ENCODE data around the gene MAST2. TPM values are rescaled to one million over a fixed set of nuclear protein-coding genes. Genes with fewer than 3 reads are reported as not detected.

The MAST2 gene
- total and polyA plus RNA-seq, 2 of the 4 experiments (the other 2 are of a cell fraction), result 14.2 to 41.0 TPM

- Histone ChIP-seq H2AFZ (replicated peaks; ENCODE audit: low read length, poor library complexity) (no peak overlapping the region), H3K4me2 (ENCODE audit: low read depth, low read length) (no peak overlapping the region), H3K9ac (ENCODE audit: low read depth, low read length) (no peak overlapping the region), H4K91ac (ENCODE audit: insufficient read depth, low read depth, low read length) (no peak overlapping the region), H2BK120ac (ENCODE audit: low read depth, low read length) (no peak overlapping the region), H3K79me1 (ENCODE audit: low read depth in 1 of 2, low read length in 2 of 2) (no peaks in the 10 kb centered on the region), H2BK20ac (ENCODE audit: low read depth, low read length) (no peak overlapping the region), H3K27ac (ENCODE audit: insufficient read depth, low read length) (no peak overlapping the region), H2AK5ac (ENCODE audit: low read depth, low read length) (no peak overlapping the region), H2BK15ac (ENCODE audit: low read depth, low read length) (no peak overlapping the region), H3K27me3 (ENCODE audit: control insufficient read depth, insufficient read depth, low read length) (no peaks in the 10 kb centered on the region), H4K8ac (ENCODE audit: low read depth in 2 of 2, low read length in 2 of 2) (no peak overlapping the region), H2AK9ac (replicated peaks; ENCODE audit: low read depth, low read length, poor library complexity) (no peak overlapping the region), H3K4me1 (ENCODE audit: control insufficient read depth, insufficient read depth, low read length) (no peaks in the 10 kb centered on the region), H3K4ac (ENCODE audit: low read depth, low read length) (no peak overlapping the region), H3K9me3 (ENCODE audit: control insufficient read depth, insufficient read depth, low read length) (no peaks in the 10 kb centered on the region), H3K9me1 (ENCODE audit: insufficient read depth, low read length) (no peaks in the 10 kb centered on the region; the same call in 1 of the 2 replicates), H2BK5ac (ENCODE audit: low read depth, low read length, poor library complexity, severe bottlenecking) (no peak overlapping the region), H3K23ac (ENCODE audit: low read depth, low read length) (no peak overlapping the region), H3K56ac (ENCODE audit: extremely low read depth, insufficient read depth, low read length) (no peak overlapping the region), H3K4me3 (ENCODE audit: insufficient read depth, low read depth, low read length) (no peak overlapping the region), H3K36me3 (ENCODE audit: control insufficient read depth, insufficient read depth, low read length) (no peaks in the 10 kb centered on the region), H4K5ac (ENCODE audit: low read depth, low read length) (no peak overlapping the region), H4K20me1 (ENCODE audit: insufficient read depth, low read length) (no peaks in the 10 kb centered on the region), H3K18ac (ENCODE audit: low read depth, low read length) (no peak overlapping the region), H3K14ac (replicated peaks; ENCODE audit: low read depth, low read length) (no peak overlapping the region)
- ChIA-PET POLR2A (ENCODE audit: unreplicated experiment) (interaction anchor here (0.5 kb wide), 1 partner anchor 344 kb away, joined by 3 read pairs; no protein-coding TSS in a partner anchor), CTCF (interaction anchor here (0.6 kb wide), 1 partner anchor 20 kb away, joined by 3 read pairs; no protein-coding TSS in a partner anchor)
- no TSS peak for BruUV-seq (replicated peaks)
- in situ Hi-C loops (cut with MboI; ENCODE audit: low sequenced_read_pairs) (no loop called here), dilution Hi-C loops (cut with HindIII; ENCODE audit: low sequenced_read_pairs, unreplicated experiment) (no loop called here), intact Hi-C loops (cut with micrococcal nuclease) (no loop called here)
- TF ChIP-seq RAD21 (IDR thresholded peaks at IDR 0.05; ENCODE audit: low read length) (no peak), MAZ (IDR thresholded peaks at IDR 0.05; ENCODE audit: borderline replicate concordance, low read depth, low read length) (no peak), MXI1 (IDR thresholded peaks at IDR 0.05; ENCODE audit: borderline replicate concordance, low read depth, low read length) (no peak), ELK1 (IDR thresholded peaks at IDR 0.05; ENCODE audit: borderline replicate concordance, low read depth, low read length) (no peak), NFE2L2 (IDR thresholded peaks at IDR 0.05; ENCODE audit: low read depth, low read length) (no peak), RCOR1 (IDR thresholded peaks at IDR 0.05; ENCODE audit: insufficient replicate concordance, low read length) (no peak), USF2 (IDR thresholded peaks at IDR 0.05; ENCODE audit: low read depth, low read length) (no peak), CTCF (conservative IDR thresholded peaks at IDR 0.05; ENCODE audit: low read depth, low read length) (no peak), BHLHE40 (IDR thresholded peaks at IDR 0.05; ENCODE audit: low read depth, low read length) (no peak), MAFK (IDR thresholded peaks at IDR 0.05; ENCODE audit: low read depth, low read length) (no peak), SMC3 (IDR thresholded peaks at IDR 0.05; ENCODE audit: low read depth, low read length) (no peak), CEBPB (IDR thresholded peaks at IDR 0.05; ENCODE audit: low read depth, low read length) (no peak), FOS (IDR thresholded peaks at IDR 0.05; ENCODE audit: low read depth, low read length) (no peak), POLR2A (IDR thresholded peaks at IDR 0.05; ENCODE audit: low read depth, low read length) (no peak), RFX5 (IDR thresholded peaks at IDR 0.05; ENCODE audit: low read depth, low read length) (no peak), CHD1 (IDR thresholded peaks at IDR 0.05; ENCODE audit: low read depth, low read length) (no peak)
- ATAC-seq (ENCODE audit: low read depth) (no peak), DNase-seq (no peak)
- 100% methylated on average over 1 of the region's 6 CpGs; no CpG with 5 or more reads in 1 of the 2 experiments for WGBS, 2 experiments (ENCODE audit: extremely low coverage in 2 of 2, insufficient read length in 1 of 2)
Observed at GRCh38 chr1:46070164-46070814, 266.9 kb downstream of the MAST2 start.

Data from IMR-90 (cell line).